DMS53 (cell line): ENCODE measurements around the gene CAMSAP1.

Source experiments
- DNase-seq: peaks from one replicate; lab custom pipeline; 2025; lab: John Stamatoyannopoulos, UW

CAMSAP1 gene

DNA sequence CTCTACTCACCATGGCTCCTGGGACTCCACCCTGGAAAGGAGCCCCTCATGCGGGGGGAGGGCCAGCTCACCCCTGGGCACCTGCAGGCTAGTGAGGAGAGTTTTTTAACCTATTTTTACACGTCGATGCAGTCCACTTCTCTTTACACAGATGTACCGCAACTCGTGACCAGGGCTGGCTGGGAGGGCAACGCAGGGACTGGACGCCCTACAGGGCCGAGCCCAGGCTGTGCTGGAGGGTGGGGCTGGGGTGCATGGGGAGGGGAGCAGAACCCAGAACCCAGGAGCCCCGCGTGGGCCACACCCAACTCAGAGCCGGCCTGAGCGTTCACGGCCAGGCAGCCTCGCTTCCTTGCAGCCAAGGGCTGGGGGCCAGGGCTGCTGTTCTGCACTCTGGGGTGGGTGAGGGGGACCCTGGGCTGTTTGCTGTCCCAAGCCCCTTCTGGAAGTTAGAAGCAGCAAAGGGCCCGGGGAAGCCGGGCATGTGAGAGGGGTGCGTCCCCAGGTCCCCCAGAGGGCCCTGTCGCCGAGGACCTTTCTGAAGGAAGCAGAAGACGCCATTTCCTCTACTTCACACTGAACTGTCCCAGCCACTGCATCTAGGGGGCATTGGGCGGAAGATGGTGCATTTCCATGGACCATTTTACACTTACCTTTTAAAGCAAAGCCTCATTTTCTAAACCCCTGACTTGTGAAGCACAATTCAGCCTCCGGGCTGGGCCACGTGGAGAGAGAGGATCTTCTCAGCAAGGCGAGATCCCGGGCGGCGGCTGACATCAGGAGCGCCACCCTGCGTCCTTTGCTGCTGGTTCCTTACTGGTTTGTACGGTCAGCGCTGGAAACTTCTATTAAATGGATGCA lies 114.8 kb downstream of the CAMSAP1 start:
- DNase-seq: peak; percentile 22

GRCh38 chr9:135791431-135792267 lies 115.7 kb downstream of the CAMSAP1 start:
- DNase-seq: peak; percentile 96

- DNase-seq: peak; percentile 88
Measured at GRCh38 chr9:135790850-135791249, 116.5 kb downstream of the CAMSAP1 start.

GRCh38 chr9:135790356-135790755 lies 117.0 kb downstream of the CAMSAP1 start:
- DNase-seq: no peak

- DNase-seq: no peak
Measured at GRCh38 chr9:135789838-135790291, 117.5 kb downstream of the CAMSAP1 start.

- DNase-seq: no peak
Measured at GRCh38 chr9:135788576-135789300, 118.6 kb downstream of the CAMSAP1 start.

DNA sequence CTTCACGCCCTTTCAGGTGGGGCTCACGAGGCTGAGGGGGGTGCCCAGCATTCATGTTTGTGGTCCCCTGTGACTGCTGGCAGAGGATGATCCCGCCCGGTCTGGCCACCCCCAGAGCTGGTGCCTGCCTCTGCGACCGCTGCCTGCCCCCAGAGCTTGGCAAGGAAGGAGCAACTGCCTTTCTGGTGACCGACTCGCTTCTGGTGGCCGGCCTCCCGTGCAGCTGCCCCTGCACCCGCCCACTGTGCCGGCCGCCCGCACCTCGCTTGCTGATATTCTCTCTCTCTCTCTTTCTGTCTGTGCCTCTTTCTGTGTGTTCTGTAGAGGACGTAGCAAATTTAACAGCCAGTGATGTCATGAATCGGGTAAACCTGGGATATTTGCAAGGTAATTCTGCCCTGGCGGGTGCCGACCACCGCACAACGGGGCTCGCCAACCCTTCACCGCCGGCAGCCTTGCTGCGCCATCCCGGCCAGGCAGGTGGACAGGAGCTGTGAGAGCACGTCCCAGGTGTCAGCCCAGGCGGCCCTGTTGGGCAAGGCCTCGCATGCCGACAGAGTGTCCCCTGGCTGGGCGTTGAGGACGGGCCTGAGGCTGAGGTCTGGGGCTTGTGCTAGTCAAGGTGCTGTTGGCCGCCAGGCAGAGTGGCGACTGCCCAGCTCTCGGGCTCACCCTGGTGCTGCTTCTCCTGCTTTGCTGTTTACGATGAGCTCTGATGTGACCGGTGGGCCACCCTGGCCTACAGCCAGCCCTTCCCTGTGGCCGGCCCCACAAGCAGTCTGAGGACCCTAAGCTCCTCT lies 119.4 kb downstream of the CAMSAP1 start:
- no peak for DNase-seq

GRCh38 chr9:135787317-135787716 lies 120.0 kb downstream of the CAMSAP1 start:
- DNase-seq: no peak

DNA sequence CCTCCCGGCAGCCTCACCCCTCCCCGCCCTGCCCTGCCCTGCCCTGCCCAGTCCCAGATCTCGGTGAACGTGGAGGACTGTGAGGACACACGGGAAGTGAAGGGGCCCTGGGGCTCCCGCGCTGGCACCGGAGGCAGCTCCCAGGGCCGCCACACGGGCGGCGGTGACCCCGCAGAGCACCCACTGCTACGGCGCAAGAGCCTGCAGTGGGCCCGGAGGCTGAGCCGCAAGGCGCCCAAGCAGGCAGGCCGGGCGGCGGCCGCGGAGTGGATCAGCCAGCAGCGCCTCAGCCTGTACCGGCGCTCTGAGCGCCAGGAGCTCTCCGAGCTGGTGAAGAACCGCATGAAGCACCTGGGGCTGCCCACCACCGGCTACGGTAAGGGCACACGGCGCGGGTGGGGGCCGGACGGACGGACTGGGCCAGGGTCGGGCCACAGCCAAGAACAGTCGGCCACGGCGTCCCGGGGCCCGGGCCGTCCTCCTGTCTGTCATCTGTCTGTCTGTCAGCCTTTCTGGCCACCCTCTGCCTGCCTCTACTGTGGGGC lies 121.1 kb downstream of the CAMSAP1 start:
- no peak for DNase-seq

DNA sequence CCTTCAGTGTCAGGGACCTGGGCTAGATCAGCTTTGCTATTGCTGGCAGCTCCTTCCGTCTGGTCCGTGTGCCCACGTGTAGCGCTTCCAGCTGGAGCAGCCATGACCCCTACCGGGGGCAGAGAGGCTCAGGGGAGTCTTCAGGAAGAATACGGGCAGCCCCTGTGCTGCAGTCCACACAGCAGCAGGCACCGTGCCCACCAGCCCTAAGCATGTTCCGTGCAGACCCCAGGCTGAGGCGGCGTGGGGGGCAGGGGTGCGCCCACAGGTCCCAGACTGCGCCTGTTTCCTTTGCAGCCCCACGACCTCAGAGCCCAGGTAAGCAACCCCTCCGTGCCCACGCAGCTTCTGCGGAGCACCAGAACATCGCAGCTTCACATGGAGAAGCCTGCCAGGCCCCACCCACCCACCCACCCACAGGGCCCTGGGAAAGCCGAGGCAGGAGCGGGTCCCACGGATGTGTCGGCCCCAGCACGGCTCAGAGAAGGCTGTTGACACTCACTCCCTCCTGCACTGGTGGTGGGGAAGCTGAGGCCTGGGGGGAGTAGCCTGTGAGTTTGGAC lies 122.3 kb downstream of the CAMSAP1 start:
- DNase-seq: no peak

DNA sequence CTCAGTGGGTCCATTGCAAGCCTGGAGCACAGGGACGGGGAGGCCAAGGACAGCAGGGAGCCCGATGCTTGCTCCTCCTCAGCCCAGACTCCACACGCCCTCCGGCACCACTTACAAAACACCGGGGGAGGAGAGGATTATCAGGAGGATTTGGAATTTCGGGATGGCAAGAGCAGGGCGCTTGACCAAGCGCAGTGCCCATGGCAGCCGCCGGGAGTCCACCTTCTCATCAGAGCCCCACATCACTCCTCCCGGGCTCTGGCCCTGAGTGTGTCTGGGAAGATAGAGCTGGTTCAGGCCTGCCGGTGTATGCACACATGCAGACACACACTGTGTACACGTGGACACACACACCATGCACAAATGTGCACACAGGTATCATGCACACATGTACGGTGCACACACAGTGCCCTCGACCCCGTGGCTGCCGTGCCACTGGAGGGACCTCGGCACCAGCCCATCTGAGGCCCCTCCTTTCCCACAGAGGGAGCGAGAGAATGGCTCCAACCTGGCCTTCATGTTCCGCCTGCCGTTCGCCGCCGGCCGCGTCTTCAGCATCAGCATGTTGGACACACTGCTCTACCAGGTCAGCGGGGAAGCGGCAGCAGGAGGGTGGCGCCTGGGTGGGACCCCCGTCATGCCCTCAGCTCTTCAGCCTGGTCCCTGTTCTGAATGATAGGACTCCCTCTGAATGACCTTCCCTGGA lies 123.7 kb downstream of the CAMSAP1 start:
- DNase-seq: no peak

DNA sequence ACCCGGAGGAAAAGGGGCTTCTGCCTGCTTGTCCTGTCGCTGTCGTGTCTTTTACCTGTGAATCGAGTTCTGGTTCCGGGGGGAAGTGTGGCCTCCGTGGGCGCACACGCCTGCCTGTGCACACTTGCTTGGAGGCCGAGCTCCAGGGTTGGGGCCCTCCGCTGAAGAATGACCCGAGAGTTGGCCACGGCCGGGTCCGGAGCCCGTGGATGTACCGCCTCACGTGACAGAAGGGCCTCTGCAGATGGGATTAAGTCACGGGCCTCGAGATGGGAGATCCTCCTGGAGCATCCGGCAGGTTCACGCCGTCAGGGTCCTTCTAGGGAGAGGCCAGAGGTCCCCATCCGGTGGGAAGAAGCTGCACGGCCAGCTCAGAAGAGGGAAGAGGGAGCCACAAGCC lies 124.4 kb downstream of the CAMSAP1 start:
- no peak for DNase-seq

- DNase-seq: no peak
Measured at GRCh38 chr9:135780626-135781025, 126.7 kb downstream of the CAMSAP1 start.

DNA sequence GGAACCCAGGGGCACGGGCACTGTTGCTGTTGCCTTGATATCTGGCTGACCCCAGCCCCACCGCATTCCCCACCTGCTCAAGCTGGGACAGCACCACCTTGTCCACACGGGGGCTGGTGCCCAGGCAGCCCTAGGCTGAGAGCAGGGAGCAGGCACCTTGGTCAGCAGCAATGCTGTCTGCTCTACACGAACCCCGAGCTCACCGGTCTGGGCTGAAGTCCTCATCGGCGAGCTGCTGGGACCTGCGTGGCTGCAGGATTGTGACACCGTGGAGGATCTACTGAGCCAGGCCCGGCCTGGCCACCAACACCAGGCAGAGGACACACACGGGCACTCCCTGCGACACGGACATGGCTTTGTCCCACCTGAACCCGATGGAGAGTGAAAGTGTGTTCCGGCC lies 127.3 kb downstream of the CAMSAP1 start:
- DNase-seq: no peak

DNA sequence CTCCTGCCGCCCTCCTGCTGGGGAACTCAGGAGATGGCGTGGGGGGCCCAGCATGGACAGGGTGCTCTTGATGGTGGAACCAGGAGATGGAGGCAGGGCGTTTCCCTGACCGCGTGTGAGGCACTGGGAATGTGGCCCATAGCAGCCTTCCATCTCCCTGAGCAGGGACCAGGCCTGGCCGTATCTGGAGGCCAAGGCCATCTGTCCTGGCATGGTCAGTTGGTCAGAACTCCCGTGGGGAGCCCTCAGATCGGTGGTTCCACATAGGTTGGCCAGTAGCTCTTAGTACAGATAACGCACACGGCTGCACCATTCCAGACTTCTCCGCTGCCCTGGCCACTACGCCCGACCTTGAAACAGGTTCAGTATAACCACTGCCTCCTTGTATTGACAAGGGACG lies 127.8 kb downstream of the CAMSAP1 start:
- no peak for DNase-seq

- DNase-seq: no peak
Measured at GRCh38 chr9:135778421-135778820, 128.9 kb downstream of the CAMSAP1 start.

DNA sequence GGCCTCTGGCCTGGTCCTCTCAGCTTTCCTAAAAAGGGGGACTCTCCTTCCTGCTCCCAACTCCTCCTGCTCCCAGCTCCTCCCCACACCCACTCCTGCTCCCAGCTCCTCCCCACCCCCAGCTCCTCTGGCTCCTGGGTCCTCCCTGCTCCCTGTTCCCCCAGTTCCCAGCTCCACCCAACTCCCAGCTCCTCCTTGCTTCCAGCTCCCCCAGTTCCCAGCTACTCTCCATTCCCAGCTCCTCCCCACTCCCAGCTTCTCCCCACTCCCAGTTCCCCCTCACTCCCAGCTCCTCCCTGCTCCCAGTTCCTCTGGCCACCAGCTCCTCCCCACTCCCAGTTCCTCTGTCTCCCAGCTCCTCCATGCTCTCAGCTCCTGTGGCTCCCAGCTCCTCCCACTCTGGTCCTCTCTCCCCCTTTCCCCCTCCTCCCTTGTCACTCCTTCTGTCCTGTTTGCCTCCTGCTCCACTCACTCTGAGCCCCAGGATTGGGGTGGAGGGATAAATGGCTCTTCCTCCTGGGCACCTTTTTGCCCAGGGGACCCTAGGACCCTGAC lies 129.6 kb downstream of the CAMSAP1 start:
- DNase-seq: no peak

- DNase-seq: no peak
Measured at GRCh38 chr9:135776893-135777622, 130.3 kb downstream of the CAMSAP1 start.

DNA sequence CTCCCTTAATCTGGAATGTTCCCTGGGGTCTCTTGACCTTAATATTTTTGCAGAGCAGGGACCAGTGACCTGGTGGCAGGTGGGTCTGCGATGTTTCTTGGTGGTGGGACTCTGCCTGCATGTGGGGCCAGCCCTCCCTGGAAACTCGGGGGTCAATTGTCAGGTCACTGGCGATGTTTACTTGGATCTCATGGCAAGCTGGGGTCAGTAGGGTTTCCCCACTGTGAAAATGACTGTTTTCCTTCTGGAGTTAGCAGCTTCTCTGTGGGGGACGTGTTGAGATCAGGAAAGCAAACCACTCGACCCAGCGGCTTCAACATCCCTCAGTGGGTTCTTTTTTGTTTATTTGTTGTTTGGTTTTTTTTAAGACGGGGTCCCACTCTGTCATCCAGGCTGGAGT lies 131.4 kb downstream of the CAMSAP1 start:
- DNase-seq: no peak
